A673 (cell line): Measurements from ENCODE around the gene MORC4. TPM values are rescaled to one million over a fixed set of nuclear protein-coding genes. Genes with fewer than 3 reads are reported as not detected.
A peak's percentile ranks its signal among the peaks of the same experiment; 100 is the strongest.

Source experiments
- BruUV-seq: library from RNA; stranded (reverse); fragments of 400-500 nt; replicated peaks from 2 replicates; lab custom pipeline; 2021; lab: Mats Ljungman, UMichigan
- CTCF ChIA-PET: fragments of 300-600 bp; sonication (Branson Sonifier 250); formaldehyde crosslinking; loops from one replicate; lab custom pipeline; 2022; ENCODE audit warnings: antibody characterized with exemption; lab: Charles Lee
- POLR2A ChIA-PET: fragments of 300-600 bp; sonication (Branson Sonifier 250); formaldehyde crosslinking; loops from one replicate; lab custom pipeline; 2022; ENCODE audit warnings: antibody characterized with exemption; ENCODE audit not compliant: low non-redundant PET; lab: Charles Lee
- DNase-seq: peaks from one replicate; pipeline ENCODE4 v3.0.0-alpha.2; 2015; ENCODE audit warnings: low spot score
- H3K27ac ChIP-seq: fragments of 200-600 bp; sonication (generic); 2 replicates; pipeline ENCODE4 v1.5.1; 2016; ENCODE audit warnings: mixed run types, low read depth, mild to moderate bottlenecking, mixed read lengths, antibody characterized with exemption, low read length; ENCODE audit not compliant: poor library complexity, severe bottlenecking
- H3K27me3 ChIP-seq: fragments of 200-600 bp; sonication (generic); replicated peaks from 2 replicates; pipeline ENCODE4 v1.6.1; 2017; ENCODE audit warnings: mixed run types, low read depth, mild to moderate bottlenecking, mixed read lengths, antibody characterized with exemption, low read length; ENCODE audit not compliant: insufficient read depth, poor library complexity
- H3K36me3 ChIP-seq: fragments of 200-600 bp; sonication (generic); 2 replicates; pipeline ENCODE4 v1.6.1; 2016; ENCODE audit warnings: mixed run types, mild to moderate bottlenecking, mixed read lengths, antibody characterized with exemption, low read length; ENCODE audit not compliant: insufficient read depth, poor library complexity, severe bottlenecking
- H3K4me1 ChIP-seq: fragments of 200-600 bp; sonication (generic); 2 replicates; pipeline ENCODE4 v1.6.1; 2017; ENCODE audit warnings: mixed run types, mild to moderate bottlenecking, mixed read lengths, antibody characterized with exemption, low read length; ENCODE audit not compliant: insufficient read depth, poor library complexity, severe bottlenecking
- H3K4me3 ChIP-seq: fragments of 200-600 bp; sonication (generic); 2 replicates; pipeline ENCODE4 v1.5.1; 2016; ENCODE audit warnings: low read depth, mixed run types, mild to moderate bottlenecking, mixed read lengths, low read length; ENCODE audit not compliant: poor library complexity, severe bottlenecking
- H3K9me3 ChIP-seq: fragments of 200-600 bp; sonication (generic); 2 replicates; pipeline ENCODE4 v1.6.1; 2016; ENCODE audit warnings: mixed run types, low read depth, mild to moderate bottlenecking, mixed read lengths, antibody characterized with exemption, low read length; ENCODE audit not compliant: poor library complexity, severe bottlenecking
- EZH2 ChIP-seq: fragments of 200-600 bp; sonication (generic); IDR thresholded peaks from 2 replicates; pipeline ENCODE4 v1.6.1; 2017; ENCODE audit warnings: borderline replicate concordance, low read depth, mild to moderate bottlenecking, mixed read lengths, antibody characterized with exemption, low read length; ENCODE audit not compliant: poor library complexity, severe bottlenecking
- intact Hi-C: fragments of 100-400 bp; cut with micrococcal nuclease; formaldehyde crosslinking; loops from one replicate; pipeline ENCODE4 v1.10.0; 2022; ENCODE audit not compliant: unreplicated experiment
- total RNA-seq: library from RNA; stranded (reverse); gene quantifications from 2 replicates; pipeline ENCODE4 v1.2.3, GENCODE V29; 2021
- TF ChIP-seq, protein P1 (sequence below): fragments of 300-800, 200-600 bp; sonication (generic); conservative IDR thresholded peaks from 2 replicates; pipeline ENCODE4 v1.5.1; 2017; ENCODE audit warnings: low read depth, mild to moderate bottlenecking, antibody characterized with exemption, low read length, moderate library complexity, mixed read lengths

The MORC4 gene
- total RNA-seq, 1 experiment from 2014 or later = 15.9 TPM

DNA sequence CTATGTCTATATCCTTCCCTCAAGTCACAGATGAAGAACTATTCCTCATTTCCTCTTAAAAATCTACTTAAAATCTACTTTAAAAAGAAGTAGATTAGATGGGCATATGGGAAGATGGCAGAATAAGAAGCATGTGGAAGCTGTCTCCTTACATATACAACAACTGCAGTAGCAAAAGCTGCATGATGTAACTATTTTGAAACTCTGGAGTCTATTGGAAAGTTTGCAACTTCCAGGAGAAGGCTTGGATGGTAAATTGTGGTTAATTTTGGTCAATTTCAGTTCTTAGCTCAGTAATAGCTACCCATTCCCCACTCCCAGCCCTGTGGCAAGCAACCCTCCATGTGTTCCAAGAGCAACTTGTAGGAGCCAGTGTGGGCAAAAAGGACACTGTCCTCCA is 36.9 kb downstream of the MORC4 start:
- Histone ChIP-seq H3K27me3 (no peaks in the 10 kb centered on the region), H3K9me3 (no peaks in the 10 kb centered on the region), H3K27ac (no peak overlapping the region), H3K4me3 (no peak overlapping the region), H3K4me1 (no peaks in the 10 kb centered on the region), H3K36me3 (no peaks in the 10 kb centered on the region)
- ChIA-PET POLR2A (no interaction called here), CTCF (no interaction called here)
- TF ChIP-seq, protein P1, sequence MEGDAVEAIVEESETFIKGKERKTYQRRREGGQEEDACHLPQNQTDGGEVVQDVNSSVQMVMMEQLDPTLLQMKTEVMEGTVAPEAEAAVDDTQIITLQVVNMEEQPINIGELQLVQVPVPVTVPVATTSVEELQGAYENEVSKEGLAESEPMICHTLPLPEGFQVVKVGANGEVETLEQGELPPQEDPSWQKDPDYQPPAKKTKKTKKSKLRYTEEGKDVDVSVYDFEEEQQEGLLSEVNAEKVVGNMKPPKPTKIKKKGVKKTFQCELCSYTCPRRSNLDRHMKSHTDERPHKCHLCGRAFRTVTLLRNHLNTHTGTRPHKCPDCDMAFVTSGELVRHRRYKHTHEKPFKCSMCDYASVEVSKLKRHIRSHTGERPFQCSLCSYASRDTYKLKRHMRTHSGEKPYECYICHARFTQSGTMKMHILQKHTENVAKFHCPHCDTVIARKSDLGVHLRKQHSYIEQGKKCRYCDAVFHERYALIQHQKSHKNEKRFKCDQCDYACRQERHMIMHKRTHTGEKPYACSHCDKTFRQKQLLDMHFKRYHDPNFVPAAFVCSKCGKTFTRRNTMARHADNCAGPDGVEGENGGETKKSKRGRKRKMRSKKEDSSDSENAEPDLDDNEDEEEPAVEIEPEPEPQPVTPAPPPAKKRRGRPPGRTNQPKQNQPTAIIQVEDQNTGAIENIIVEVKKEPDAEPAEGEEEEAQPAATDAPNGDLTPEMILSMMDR = no peak
- no peak for TF ChIP-seq EZH2
- no TSS peak for BruUV-seq
- intact Hi-C loops = no loop called here
- DNase-seq = no peak

DNA sequence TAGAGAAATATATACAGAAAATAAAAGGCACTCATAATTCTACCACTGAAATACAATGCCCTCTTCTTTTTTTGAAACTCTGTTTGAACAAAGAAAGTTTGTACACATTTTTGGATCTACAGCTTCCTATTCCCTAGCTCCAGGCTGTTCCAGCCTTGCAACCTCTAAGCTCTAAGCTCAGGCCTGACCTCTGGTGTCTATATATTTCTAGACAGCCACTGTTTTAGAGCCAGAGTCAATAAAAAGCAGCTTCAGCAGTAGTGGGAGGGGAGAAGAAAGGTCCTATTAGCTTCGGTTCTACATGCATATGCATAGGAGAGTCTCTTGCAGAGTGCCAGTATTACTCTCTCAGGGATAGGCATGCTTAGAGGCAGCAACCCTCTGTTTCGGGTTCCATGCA is 40.1 kb downstream of the MORC4 start:
- Histone ChIP-seq H3K4me1 (no peaks in the 10 kb centered on the region), H3K27me3 (no peaks in the 10 kb centered on the region), H3K27ac (no peak overlapping the region), H3K4me3 (no peak overlapping the region), H3K36me3 (no peaks in the 10 kb centered on the region), H3K9me3 (no peaks in the 10 kb centered on the region)
- DNase-seq = peak; percentile 31
- no TSS peak for BruUV-seq
- ChIA-PET POLR2A (no interaction called here), CTCF (interaction anchor here (1.1 to 1.3 kb wide), 2 partner anchors 61 to 65 kb away, joined by 7 read pairs; no protein-coding TSS in a partner anchor)
- TF ChIP-seq, protein P1 = 0 out of 2 replicates have a peak, but pooled peaks have one; percentile 26
- no peak for TF ChIP-seq EZH2
- intact Hi-C loops = no loop called here

DNA sequence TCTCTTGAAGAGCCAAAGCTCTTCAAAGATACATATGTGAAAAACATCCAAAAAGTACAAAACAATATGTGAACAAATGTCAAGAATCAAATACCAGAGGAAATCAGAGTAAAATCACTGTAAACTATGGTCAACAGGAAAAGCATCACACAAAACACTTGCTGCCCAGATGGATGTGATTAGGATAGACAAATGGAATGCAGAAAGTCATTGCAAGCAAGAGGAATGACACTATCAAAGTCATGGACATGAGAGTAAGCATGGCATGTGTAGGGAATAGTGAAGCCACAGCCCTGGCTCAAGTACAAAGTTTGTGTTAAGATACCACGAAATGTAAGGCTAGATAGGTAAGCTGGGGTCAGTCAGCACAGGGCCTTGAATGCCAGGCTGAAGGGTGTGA is 42.2 kb downstream of the MORC4 start:
- ChIA-PET CTCF (interaction anchor here (0.6 kb wide), 1 partner anchor 54 kb away, joined by 3 read pairs; no protein-coding TSS in a partner anchor), POLR2A (no interaction called here)
- H3K27ac ChIP-seq = no peak overlapping the region

More for the DNA sequence above, 42.2 kb downstream of the MORC4 start:
- H3K4me1 ChIP-seq = no peaks in the 10 kb centered on the region
- no peaks in the 10 kb centered on the region for H3K9me3 ChIP-seq
- H3K27me3 ChIP-seq = no peaks in the 10 kb centered on the region
- TF ChIP-seq, protein P1 = no peak
- TF ChIP-seq EZH2 = no peak
- H3K36me3 ChIP-seq = no peaks in the 10 kb centered on the region
- intact Hi-C loops = no loop called here
- H3K4me3 ChIP-seq = no peak overlapping the region
- no peak for DNase-seq
- no TSS peak for BruUV-seq
